Glutamatergic neuron (in vitro differentiated cells): Measurements from ENCODE around the gene NRK. TPM values are rescaled to one million over a fixed set of nuclear protein-coding genes. Genes with fewer than 3 reads are reported as not detected.

Experiments used
- DNase-seq: peaks from one replicate; pipeline ENCODE4 v3.0.0; 2022
- H3K27ac Mint-ChIP-seq: one replicate; pipeline ENCODE4 v1.8.0; 2020; ENCODE audit warnings: mild to moderate bottlenecking, mixed read lengths, inconsistent platforms; ENCODE audit not compliant: unreplicated experiment
- H3K27me3 Mint-ChIP-seq: one replicate; pipeline ENCODE4 v1.8.0; 2020; ENCODE audit warnings: mild to moderate bottlenecking, moderate library complexity, mixed read lengths, inconsistent platforms; ENCODE audit not compliant: unreplicated experiment
- H3K36me3 Mint-ChIP-seq: one replicate; pipeline ENCODE4 v1.8.0; 2020; ENCODE audit warnings: mild to moderate bottlenecking, mixed read lengths, inconsistent platforms; ENCODE audit not compliant: unreplicated experiment
- H3K4me1 Mint-ChIP-seq: one replicate; pipeline ENCODE4 v1.8.0; 2020; ENCODE audit warnings: mild to moderate bottlenecking, low read depth, mixed read lengths, inconsistent platforms; ENCODE audit not compliant: unreplicated experiment
- H3K4me3 Mint-ChIP-seq: one replicate; pipeline ENCODE4 v1.8.0; 2020; ENCODE audit warnings: mild to moderate bottlenecking, mixed read lengths, inconsistent platforms; ENCODE audit not compliant: unreplicated experiment
- H3K9me3 Mint-ChIP-seq: one replicate; pipeline ENCODE4 v1.8.0; 2020; ENCODE audit warnings: mild to moderate bottlenecking, moderate library complexity, mixed read lengths, inconsistent platforms; ENCODE audit not compliant: unreplicated experiment
- total RNA-seq: library from RNA; stranded (reverse); fragmentation: NEBNext Ultra II Directional; extraction: Animal tissue kit (Norgen Biotek cat#: 25700); gene quantifications from one replicate; pipeline ENCODE4 v1.2.1, GENCODE V29; 2021; ENCODE audit not compliant: unreplicated experiment
- TF ChIP-seq, protein P1 (sequence below): fragments of 200-600 bp; sonication (generic); IDR thresholded peaks from one replicate; pipeline ENCODE4 v1.5.0; 2021; ENCODE audit not compliant: partially characterized antibody, unreplicated experiment

Gene NRK
- total RNA-seq, 1 donor from 2014 or later: 0.29 TPM

DNA sequence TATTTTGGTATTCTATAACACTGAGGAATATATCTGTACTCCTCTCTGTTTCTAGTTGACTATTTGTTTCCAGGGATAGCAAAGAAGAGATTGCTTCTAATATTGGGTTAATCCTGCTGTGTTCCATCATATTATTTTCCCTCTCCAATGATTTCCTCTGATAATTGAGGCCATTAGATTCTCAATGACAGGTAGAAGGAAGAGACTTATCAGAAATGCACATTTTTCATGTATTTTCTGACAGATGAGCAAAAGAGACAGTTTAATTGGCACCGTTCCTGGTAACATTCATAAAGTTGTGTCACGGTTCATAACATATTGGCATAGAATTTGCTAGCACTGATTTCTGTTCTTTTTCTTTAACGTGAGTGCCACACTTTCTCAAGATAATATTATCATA lies 58.2 kb downstream of the NRK start:
- Mint-ChIP-seq H3K9me3 (peaks cover 2% of the 10 kb centered on the region), H3K4me1 (no peaks in the 10 kb centered on the region), H3K27ac (no peak overlapping the region), H3K27me3 (no peaks in the 10 kb centered on the region), H3K36me3 (no peaks in the 10 kb centered on the region), H3K4me3 (no peak overlapping the region)
- TF ChIP-seq, protein P1, sequence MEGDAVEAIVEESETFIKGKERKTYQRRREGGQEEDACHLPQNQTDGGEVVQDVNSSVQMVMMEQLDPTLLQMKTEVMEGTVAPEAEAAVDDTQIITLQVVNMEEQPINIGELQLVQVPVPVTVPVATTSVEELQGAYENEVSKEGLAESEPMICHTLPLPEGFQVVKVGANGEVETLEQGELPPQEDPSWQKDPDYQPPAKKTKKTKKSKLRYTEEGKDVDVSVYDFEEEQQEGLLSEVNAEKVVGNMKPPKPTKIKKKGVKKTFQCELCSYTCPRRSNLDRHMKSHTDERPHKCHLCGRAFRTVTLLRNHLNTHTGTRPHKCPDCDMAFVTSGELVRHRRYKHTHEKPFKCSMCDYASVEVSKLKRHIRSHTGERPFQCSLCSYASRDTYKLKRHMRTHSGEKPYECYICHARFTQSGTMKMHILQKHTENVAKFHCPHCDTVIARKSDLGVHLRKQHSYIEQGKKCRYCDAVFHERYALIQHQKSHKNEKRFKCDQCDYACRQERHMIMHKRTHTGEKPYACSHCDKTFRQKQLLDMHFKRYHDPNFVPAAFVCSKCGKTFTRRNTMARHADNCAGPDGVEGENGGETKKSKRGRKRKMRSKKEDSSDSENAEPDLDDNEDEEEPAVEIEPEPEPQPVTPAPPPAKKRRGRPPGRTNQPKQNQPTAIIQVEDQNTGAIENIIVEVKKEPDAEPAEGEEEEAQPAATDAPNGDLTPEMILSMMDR: no peak
- no peak for DNase-seq

GRCh38 chrX:105882581-105883275 lies 60.4 kb downstream of the NRK start:
- TF ChIP-seq, protein P1: no peak
- H3K4me3 Mint-ChIP-seq: no peak overlapping the region
- DNase-seq: no peak
- H3K27ac Mint-ChIP-seq: no peak overlapping the region
- no peaks in the 10 kb centered on the region for H3K9me3 Mint-ChIP-seq
- H3K4me1 Mint-ChIP-seq: no peaks in the 10 kb centered on the region
- no peaks in the 10 kb centered on the region for H3K27me3 Mint-ChIP-seq
- H3K36me3 Mint-ChIP-seq: no peaks in the 10 kb centered on the region

- Mint-ChIP-seq H3K36me3 (no peaks in the 10 kb centered on the region), H3K4me3 (no peak overlapping the region), H3K27me3 (no peaks in the 10 kb centered on the region), H3K9me3 (no peaks in the 10 kb centered on the region), H3K27ac (no peak overlapping the region), H3K4me1 (no peaks in the 10 kb centered on the region)
- no peak for DNase-seq
- TF ChIP-seq, protein P1: no peak
Observed at GRCh38 chrX:105894721-105895120, 72.4 kb downstream of the NRK start.

GRCh38 chrX:105909576-105909975 lies 87.2 kb downstream of the NRK start:
- H3K36me3 Mint-ChIP-seq: no peaks in the 10 kb centered on the region
- no peaks in the 10 kb centered on the region for H3K27me3 Mint-ChIP-seq
- no peak for DNase-seq
- no peaks in the 10 kb centered on the region for H3K4me1 Mint-ChIP-seq
- no peak overlapping the region for H3K27ac Mint-ChIP-seq
- TF ChIP-seq, protein P1: no peak
- H3K9me3 Mint-ChIP-seq: no peaks in the 10 kb centered on the region
- H3K4me3 Mint-ChIP-seq: no peak overlapping the region

DNA sequence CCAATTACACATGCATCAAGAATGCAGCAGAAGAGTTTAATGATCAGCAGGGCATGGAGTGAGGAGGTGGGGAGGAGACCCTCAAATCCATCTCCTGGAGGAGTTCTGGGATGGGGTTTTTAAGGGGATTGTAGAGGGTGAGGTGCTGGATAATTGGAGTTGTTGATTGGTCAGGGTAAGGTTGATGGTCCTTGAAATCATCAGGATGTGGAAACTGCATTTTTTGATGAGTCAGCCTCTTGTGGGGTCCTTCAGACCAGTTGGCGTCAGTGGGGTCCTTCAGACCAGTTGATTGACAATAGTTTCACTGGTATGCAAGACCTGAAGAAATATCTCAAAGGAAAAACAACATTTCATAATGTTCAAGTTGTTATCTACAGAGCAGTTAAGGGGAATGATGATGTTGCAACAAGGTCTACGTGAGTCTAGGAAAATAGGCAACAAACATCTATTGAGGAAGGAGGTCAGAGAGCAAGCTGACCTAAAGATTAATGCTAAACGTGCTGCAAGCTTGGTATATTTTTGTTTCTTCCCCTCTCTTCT lies 88.3 kb downstream of the NRK start:
- Mint-ChIP-seq H3K9me3 (no peaks in the 10 kb centered on the region), H3K27me3 (no peaks in the 10 kb centered on the region), H3K4me1 (no peaks in the 10 kb centered on the region), H3K4me3 (no peak overlapping the region), H3K27ac (no peak overlapping the region), H3K36me3 (no peaks in the 10 kb centered on the region)
- TF ChIP-seq, protein P1: no peak
- no peak for DNase-seq
